GM21723 (cell line): ENCODE data around the gene STARD8.

ENCODE experiments used
- ATAC-seq: cut with Tn5 transposase; IDR thresholded peaks from one replicate; pipeline ENCODE4 v1.9.1; 2021; ENCODE audit warnings: mild to moderate bottlenecking, moderate library complexity; ENCODE audit not compliant: unreplicated experiment

The STARD8 gene

GRCh38 chrX:68690936-68691501 lies 43.6 kb downstream of the STARD8 start:
- ATAC-seq, result no peak

GRCh38 chrX:68691921-68692320 lies 44.5 kb downstream of the STARD8 start:
- no peak for ATAC-seq

- no peak for ATAC-seq
Measured at GRCh38 chrX:68692651-68693050, 45.2 kb downstream of the STARD8 start.

GRCh38 chrX:68693481-68694434 lies 46.3 kb downstream of the STARD8 start:
- peak; percentile 55 for ATAC-seq

GRCh38 chrX:68694435-68695205 lies 47.2 kb downstream of the STARD8 start:
- ATAC-seq, result peak; percentile 63

- no peak for ATAC-seq
Measured at GRCh38 chrX:68695206-68695845, 47.9 kb downstream of the STARD8 start.

- ATAC-seq, result no peak
Measured at GRCh38 chrX:68696267-68696990, 49.0 kb downstream of the STARD8 start.

- ATAC-seq, result no peak
Measured at GRCh38 chrX:68697036-68697435, 49.6 kb downstream of the STARD8 start.

- ATAC-seq, result no peak
Measured at GRCh38 chrX:68697465-68698125, 50.1 kb downstream of the STARD8 start.

GRCh38 chrX:68698942-68699341 lies 51.5 kb downstream of the STARD8 start:
- no peak for ATAC-seq

GRCh38 chrX:68699960-68700746 lies 52.7 kb downstream of the STARD8 start:
- ATAC-seq, result no peak

GRCh38 chrX:68703369-68703768 lies 55.9 kb downstream of the STARD8 start:
- no peak for ATAC-seq

- no peak for ATAC-seq
Measured at GRCh38 chrX:68703846-68704245, 56.4 kb downstream of the STARD8 start.

- no peak for ATAC-seq
Measured at GRCh38 chrX:68705986-68706385, 58.5 kb downstream of the STARD8 start.

- no peak for ATAC-seq
Measured at GRCh38 chrX:68708503-68709290, 61.2 kb downstream of the STARD8 start.

- peak; percentile 70 for ATAC-seq
Measured at GRCh38 chrX:68710870-68711576, 63.6 kb downstream of the STARD8 start.

GRCh38 chrX:68711845-68712244 lies 64.4 kb downstream of the STARD8 start:
- ATAC-seq, result no peak

- no peak for ATAC-seq
Measured at GRCh38 chrX:68714856-68715255, 67.4 kb downstream of the STARD8 start.
